GM04503 (cell line): ENCODE results near the gene KCNAB1.
"Not testable (repeated sequence)": the region's sequence is repeated elsewhere in the genome, so short reads cannot be mapped to it uniquely, and the experiment has no call there.

Experiments
- DNase-seq: peaks from one replicate; pipeline ENCODE4 v3.0.0-alpha.2; 2012; ENCODE audit warnings: low read depth

KCNAB1 gene

GRCh38 chr3:156120528-156121251 is at the start of gene KCNAB1:
Gene KCNAB1 (plus strand): TSS chr3:156120578.
- no peak for DNase-seq

- DNase-seq: no peak
These were observed 49.3 kb upstream of the KCNAB1 start for GRCh38 chr3:156071031-156071430.

- DNase-seq: not testable (repeated sequence)
These were observed 47.3 kb upstream of the KCNAB1 start for GRCh38 chr3:156072950-156073657.

DNA sequence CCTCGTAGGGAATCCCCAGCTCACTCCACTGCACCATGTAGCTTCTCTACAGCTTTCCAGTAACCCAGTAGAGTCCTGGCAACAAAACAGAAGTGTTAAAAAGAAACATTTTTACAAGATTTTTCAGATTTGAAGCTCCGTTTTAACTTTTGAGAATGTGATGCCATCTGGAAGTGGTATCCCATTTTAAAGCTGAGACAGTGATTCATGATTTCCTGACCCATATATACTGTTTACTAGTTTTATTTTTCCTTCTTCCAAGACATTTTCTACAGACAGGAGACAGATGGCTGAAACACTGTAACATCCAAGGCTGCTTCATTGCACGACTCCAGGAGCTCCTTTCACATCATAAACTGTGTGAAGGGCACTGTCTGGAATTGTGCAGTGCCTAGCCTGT is 30.3 kb upstream of the KCNAB1 start:
- DNase-seq: no peak

- no peak for DNase-seq
These were observed 26.4 kb upstream of the KCNAB1 start for GRCh38 chr3:156093964-156094363.

- DNase-seq: no peak
These were observed 26.0 kb upstream of the KCNAB1 start for GRCh38 chr3:156094391-156094790.

- not testable (repeated sequence) for DNase-seq
These were observed 24.7 kb upstream of the KCNAB1 start for GRCh38 chr3:156095652-156096051.

DNA sequence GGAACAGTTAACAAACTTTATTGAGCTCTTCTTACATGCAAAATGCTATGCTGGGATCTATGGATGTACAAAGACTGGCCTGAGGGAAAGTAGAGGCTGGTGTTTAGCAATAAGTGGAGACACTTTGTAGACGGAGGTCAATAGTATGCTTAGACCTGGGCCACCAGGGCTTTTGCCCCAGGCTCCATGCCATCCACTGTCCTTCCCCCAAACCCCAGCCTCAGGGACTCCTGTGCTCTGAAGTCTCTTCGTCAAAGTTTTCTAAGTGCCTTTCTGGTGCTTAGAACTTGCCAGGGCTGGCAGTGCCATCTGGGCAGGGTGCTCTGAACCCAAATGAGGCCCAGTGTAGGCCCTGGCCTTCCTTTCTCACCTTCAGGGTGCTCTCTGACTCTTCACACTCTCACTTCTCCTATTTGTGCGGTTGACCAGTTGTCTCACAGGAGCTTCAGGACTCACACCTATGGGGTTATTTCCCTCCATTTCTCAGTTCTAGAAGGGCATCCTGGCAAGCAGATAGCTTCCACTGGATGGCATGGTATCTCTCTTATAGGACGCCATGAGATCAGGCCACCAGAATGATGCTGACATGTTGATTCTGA is 21.8 kb upstream of the KCNAB1 start:
- DNase-seq: no peak

GRCh38 chr3:156099348-156099747 is 21.0 kb upstream of the KCNAB1 start:
- DNase-seq: not testable (repeated sequence)

DNA sequence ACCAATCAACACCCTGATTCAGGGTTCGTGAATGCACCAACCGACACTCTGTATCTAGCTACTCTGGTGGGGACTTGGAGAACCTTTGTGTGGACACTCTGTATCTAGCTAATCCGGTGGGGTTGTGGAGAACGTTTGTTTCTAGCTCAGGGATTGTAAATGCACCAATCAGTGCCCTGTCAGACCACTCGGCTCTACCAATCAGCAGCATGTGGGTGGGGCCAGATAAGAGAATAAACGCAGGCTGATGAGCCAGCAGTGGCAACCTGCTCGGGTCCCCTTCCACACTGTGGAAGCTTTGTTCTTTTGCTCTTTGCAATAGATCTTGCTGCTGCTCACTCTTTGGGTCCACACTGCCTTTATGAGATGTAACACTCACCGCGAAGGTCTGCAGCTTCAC is 20.4 kb upstream of the KCNAB1 start:
- DNase-seq: not testable (repeated sequence)

DNA sequence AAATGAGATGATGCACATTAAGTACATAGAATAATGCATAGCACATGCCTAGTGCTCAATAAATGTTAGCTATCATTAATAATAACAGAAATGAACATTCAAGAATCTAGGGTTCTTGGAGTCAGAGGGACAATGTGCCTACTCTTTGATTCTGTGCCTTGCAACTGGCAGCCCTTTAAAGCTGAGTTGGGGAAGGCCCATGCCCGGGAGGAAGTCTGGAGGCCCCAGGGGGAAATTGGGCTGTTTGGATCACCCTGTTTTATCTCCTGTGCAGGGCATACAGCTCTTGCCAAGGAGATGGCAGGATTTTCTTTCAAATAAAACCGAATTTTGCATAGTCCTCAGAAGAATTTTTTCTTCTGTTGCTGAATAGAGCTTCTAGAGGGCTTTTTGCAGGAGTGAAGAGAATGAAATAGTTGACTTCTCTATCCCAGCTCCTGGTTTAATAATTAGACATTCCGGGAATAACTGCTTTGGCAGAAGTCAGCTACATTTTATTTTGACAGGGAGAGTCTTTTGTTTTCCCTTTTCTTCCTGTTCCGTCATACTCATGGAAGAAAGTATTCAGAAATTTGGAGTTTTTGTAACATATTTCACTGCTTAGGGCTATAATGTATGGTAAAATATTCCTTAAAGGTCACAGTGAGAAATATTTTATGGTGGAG is 18.0 kb upstream of the KCNAB1 start:
- DNase-seq: no peak

DNA sequence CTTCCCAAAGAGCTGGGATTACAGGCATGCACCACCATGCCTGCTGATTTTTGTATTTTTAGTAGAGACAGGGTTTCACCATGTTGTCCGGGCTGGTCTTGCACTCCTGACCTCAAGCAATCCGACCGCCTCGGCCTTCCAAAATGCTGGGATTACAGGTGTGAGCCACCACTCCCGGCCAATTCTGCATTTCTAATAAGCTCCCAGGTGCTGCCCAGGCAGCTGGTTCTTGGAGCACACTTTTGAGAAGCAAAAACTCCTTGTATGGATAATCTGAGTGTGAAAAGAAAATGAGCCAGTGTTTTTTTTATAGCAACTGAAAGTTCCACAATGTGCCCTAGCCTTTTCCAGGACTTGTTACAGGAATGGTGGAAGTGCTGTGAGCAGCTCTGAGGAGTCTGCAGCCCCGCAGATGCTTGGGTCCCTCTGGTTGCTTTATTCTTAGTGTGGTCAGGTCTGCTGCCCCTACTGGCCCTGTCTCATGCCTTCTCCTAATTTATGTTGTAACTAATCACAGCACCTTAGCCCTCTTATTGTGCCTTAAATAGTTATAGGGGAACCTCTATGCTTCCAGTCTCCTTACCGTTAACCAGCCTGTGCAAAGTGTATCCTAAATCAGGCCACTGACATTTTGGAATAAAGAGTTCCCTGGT is 13.5 kb upstream of the KCNAB1 start:
- DNase-seq: no peak

DNA sequence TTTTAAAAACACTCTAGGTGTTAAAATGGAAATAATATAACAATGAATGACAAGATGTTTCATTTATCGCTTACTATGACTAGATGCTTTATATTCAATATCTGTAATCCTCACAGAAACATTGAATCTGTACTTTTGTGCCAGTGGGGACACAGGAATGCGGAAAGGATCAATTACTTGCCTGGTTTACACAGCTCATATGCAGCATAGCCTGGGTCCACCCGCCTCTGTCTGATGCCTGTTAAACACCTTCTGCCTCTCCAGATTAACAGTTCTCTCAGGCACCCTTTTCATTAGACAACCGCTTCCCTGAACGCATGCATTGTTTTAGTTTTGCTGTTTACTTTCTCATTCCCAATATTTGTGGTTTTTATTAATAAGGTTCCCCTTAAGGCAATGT is 12.9 kb upstream of the KCNAB1 start:
- no peak for DNase-seq

GRCh38 chr3:156108616-156109015 is 11.8 kb upstream of the KCNAB1 start:
- no peak for DNase-seq

DNA sequence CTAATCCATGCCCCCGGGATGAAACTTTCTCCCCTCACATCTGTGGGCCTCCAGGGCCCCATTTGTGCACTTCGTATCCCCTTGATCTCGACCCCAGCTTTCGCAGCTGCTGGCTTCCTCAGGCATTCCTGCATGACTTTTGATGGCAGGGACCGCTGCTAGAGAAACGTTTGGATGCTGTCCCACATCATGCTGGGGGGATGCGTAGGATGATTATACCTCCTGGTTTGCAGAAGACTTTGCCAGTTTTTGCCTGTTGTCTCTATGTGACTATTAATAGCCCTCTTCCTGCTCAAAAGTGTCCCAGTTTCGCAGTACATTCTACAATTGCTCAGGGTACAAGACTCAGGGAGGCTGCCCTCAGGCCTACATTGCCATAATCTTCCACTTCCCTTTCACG is 10.4 kb upstream of the KCNAB1 start:
- DNase-seq: no peak

DNA sequence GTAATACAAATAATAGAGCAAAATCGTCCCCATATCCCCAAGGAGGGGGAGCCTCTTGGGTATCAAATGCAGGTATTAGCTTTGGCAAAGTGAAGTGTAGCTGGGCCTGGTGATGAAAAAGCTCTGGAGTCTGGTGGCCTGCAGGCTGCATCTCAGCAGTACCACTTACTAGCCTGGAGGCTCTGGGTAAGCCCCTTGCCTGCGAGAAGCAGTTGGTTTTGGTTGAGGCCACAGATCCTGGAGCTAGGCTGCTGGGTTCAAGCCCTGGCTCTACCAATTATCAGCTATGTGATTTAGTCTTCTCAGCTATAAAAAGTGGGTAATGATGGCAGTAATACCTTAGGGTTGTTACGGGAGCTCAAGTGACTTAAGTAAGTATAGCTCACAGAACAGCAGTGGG is 6.1 kb downstream of the KCNAB1 start:
- no peak for DNase-seq

DNA sequence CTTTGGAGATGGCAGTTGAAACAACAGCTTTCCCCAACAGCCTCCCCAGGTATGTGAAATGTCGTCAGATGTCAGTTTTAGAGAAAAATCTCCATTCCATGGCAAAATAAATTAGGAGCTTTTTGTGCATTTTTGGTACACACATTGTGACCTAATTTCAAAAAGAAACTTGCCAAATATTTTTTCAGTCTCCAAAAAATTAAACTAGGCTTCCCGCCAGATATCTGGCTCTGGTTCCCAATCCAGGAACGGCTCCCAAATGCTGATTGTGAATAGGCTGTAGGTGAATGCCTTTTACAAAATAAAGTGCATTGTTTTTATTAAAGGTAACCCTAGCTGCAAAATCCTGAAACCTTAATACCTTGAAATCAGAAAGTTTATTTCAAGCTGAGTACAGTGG is 10.9 kb downstream of the KCNAB1 start:
- DNase-seq: no peak

DNA sequence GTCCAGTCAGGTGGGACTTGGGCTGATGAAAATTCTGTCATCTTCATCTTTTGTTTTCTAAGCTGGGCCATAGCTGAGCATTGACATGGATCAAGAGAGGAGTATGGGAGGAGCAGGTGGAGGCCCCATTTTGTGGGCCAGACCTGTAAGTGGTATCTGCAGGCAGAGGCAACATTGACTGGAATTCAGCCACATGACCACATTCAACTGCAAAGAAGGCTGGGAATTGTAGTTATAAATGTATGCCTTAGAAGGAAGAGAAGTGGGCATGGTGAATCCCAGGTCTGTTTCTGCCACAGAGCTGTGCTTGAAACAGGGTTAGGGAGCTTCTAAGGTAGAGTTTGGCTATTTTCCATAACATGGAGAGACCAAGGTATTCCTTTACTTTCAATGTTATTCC is 11.4 kb downstream of the KCNAB1 start:
- no peak for DNase-seq

- no peak for DNase-seq
These were observed 11.9 kb downstream of the KCNAB1 start for GRCh38 chr3:156132313-156132712.

GRCh38 chr3:156133076-156133475 is 12.7 kb downstream of the KCNAB1 start:
- no peak for DNase-seq

DNA sequence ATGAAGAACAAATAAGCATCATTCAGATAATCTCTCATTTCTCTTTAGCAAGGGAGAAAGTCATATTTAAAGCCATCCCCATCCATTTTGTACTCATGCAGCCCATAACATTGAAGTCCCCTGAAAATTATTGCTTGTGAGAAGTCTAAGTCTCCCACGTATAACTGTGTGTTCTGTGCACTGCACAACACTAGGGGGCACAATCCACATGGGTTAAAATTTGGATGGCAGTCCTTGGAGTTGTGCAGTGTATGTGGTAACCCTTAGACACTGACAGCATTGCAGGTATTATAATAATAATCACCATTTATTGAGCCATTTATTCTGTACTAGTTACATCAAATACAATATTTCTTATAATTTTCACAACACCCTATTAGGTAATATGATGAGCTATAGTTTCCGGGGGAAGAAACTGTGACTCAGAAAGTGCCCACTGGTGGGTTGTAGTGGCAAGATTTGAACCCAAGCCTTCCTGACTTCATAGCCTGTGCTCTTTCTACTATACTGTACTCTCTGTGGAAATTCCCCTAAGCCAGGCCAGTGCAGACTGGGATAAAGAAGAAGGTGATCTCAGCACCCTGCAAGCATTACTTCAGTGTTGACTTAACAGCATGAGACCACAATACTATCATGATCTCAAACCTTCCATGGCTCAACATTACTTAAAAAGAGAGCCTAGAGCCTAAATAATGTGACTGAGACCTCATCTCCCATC is 15.7 kb downstream of the KCNAB1 start:
- no peak for DNase-seq

DNA sequence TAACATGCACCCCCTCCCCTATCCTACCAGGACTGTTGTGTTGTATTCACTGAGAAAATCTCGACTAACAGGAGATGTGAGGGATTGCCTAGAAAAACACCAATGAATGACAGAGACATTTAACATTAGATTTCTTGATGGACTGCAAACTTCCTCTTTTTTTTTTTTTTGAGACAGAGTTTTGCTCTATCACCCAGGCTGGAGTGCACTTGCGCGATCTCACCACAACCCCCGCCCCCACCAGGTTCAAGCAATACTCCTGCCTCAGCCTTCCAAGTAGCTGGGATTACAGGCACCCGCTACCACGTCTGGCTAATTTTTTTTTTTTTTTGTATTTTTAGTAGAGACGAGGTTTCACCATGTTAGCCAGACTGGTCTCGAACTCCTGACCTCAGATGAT is 17.0 kb downstream of the KCNAB1 start:
- not testable (repeated sequence) for DNase-seq
